Gastrocnemius medialis (tissue), 4 donors: ENCODE measurements around the gene KCNJ10. TPM values are rescaled to one million over a fixed set of nuclear protein-coding genes. Genes with fewer than 3 reads are reported as not detected.

Source experiments
- ATAC-seq, 2 donors: fragments of 150-250 bp; one replicate each; pipeline ENCODE4 v1.9.1; 2016
- DNase-seq, 2 donors: peaks; one replicate each; pipeline ENCODE4 v3.0.0-alpha.2; 2019
- H3K27ac ChIP-seq, 4 donors: fragments of 200-600 bp; sonication (generic); 1 replicate in 1 of 4; 2 replicates in 3 of 4; pipeline ENCODE4 v1.5.1; 2016 to 2018; ENCODE audit warnings: mild to moderate bottlenecking in 2 of 4, moderate library complexity in 1 of 4
- H3K27me3 ChIP-seq, 3 donors: fragments of 200-600 bp; sonication (generic) in 2 of 3; 1 replicate in 1 of 3; 2 replicates in 2 of 3; pipeline versions ENCODE4 v1.5.1 to v1.6.0; 2016 to 2019; ENCODE audit warnings: mild to moderate bottlenecking in 1 of 3, moderate library complexity in 1 of 3
- H3K36me3 ChIP-seq, 2 donors: fragments of 200-600 bp; sonication (generic) in 1 of 2; one replicate each; pipeline ENCODE4 v1.5.1; 2017 to 2018
- H3K4me1 ChIP-seq, 2 donors: fragments of 200-600 bp; sonication (generic) in 1 of 2; one replicate each; pipeline ENCODE4 v1.5.1; 2016 to 2017; ENCODE audit warnings: mild to moderate bottlenecking in 2 of 2
- H3K4me3 ChIP-seq, 4 donors: fragments of 200-600 bp; sonication (generic) in 3 of 4; 1 replicate in 1 of 4; 2 replicates in 3 of 4; pipeline ENCODE4 v1.5.1; 2016 to 2019; ENCODE audit warnings: mild to moderate bottlenecking in 2 of 4
- H3K9me3 ChIP-seq, 3 donors: fragments of 200-600 bp; sonication (generic) in 2 of 3; 1 replicate in 1 of 3; 2 replicates in 2 of 3; pipeline ENCODE4 v1.5.1; 2016 to 2019
- CTCF ChIP-seq, 5 experiments: fragments of 450-650 bp in 3 of 5; fragments of 200-600 bp in 2 of 5; sonication (generic) in 2 of 5; IDR thresholded peaks in 4 of 5; conservative IDR thresholded peaks in 1 of 5; 1 replicate in 4 of 5; 2 replicates in 1 of 5; pipeline ENCODE4 v1.5.1; 2016 to 2019; ENCODE audit warnings: antibody characterized with exemption in 5 of 5, mild to moderate bottlenecking in 3 of 5, moderate library complexity in 3 of 5
- POLR2A ChIP-seq, 2 donors: fragments of 450-650 bp; IDR thresholded peaks; one replicate each; pipeline ENCODE4 v1.6.1; 2017; ENCODE audit warnings: antibody characterized with exemption in 2 of 2, mild to moderate bottlenecking in 2 of 2, moderate library complexity in 2 of 2
- in situ Hi-C, 4 donors: fragments of 200-750 bp; cut with MboI; loops; one replicate each; pipeline versions ENCODE4 v1.15.0 to v1.8.0; 2017; ENCODE audit warnings: low sequenced_read_pairs in 4 of 4
- intact Hi-C: fragments of 100-400 bp; cut with DNase I; formaldehyde crosslinking; loops from one replicate; pipeline ENCODE4 v1.15.1; 2023; ENCODE audit warnings: low total_unique reads
- total RNA-seq, 4 donors: library from RNA; depleted of rRNA; stranded (reverse); fragments of >200 nt; gene quantifications; one replicate each; pipeline versions ENCODE4 v1.1.0 to v1.2.3, GENCODE V29; 2016

Gene KCNJ10
- total RNA-seq, 4 donors from 2014 or later = not detected

GRCh38 chr1:160062230-160062532 lies 7.8 kb downstream of the KCNJ10 start:
- Histone ChIP-seq H3K9me3 (no peaks in the 10 kb centered on the region), H3K4me1 (no peaks in the 10 kb centered on the region), H3K27me3 (no peaks in the 10 kb centered on the region), H3K4me3 (no peak overlapping the region), H3K27ac (no peak overlapping the region), H3K36me3 (no peaks in the 10 kb centered on the region)
- no peak for DNase-seq
- no peak for TF ChIP-seq POLR2A (IDR thresholded peaks at IDR 0.05)
- TF ChIP-seq CTCF (IDR thresholded peaks at IDR 0.05 in 4 of 5, conservative IDR thresholded peaks at IDR 0.05 in 1 of 5) = no peak
- intact Hi-C loops (no loop called here), in situ Hi-C loops (no loop called here)
- ATAC-seq = no peak

- no peak for TF ChIP-seq CTCF (IDR thresholded peaks at IDR 0.05 in 4 of 5, conservative IDR thresholded peaks at IDR 0.05 in 1 of 5)
- no peak for TF ChIP-seq POLR2A (IDR thresholded peaks at IDR 0.05)
- DNase-seq (no peak), ATAC-seq (no peak)
- Histone ChIP-seq H3K4me3 (no peak overlapping the region), H3K36me3 (no peaks in the 10 kb centered on the region), H3K27ac (no peak overlapping the region), H3K9me3 (no peaks in the 10 kb centered on the region), H3K27me3 (no peaks in the 10 kb centered on the region), H3K4me1 (no peaks in the 10 kb centered on the region)
- intact Hi-C loops (no loop called here), in situ Hi-C loops (no loop called here)
These were observed 8.4 kb downstream of the KCNJ10 start for GRCh38 chr1:160061369-160062229.

GRCh38 chr1:160058087-160058486 lies 11.9 kb downstream of the KCNJ10 start:
- no peaks in the 10 kb centered on the region for H3K36me3 ChIP-seq
- no peak for DNase-seq
- intact Hi-C loops (no loop called here), in situ Hi-C loops (no loop called here)
- H3K4me1 ChIP-seq = no peaks in the 10 kb centered on the region
- ATAC-seq = no peak
- H3K27me3 ChIP-seq = no peaks in the 10 kb centered on the region
- TF ChIP-seq POLR2A (IDR thresholded peaks at IDR 0.05) (no peak), CTCF (IDR thresholded peaks at IDR 0.05 in 4 of 5, conservative IDR thresholded peaks at IDR 0.05 in 1 of 5) (peak in 1 of 5 experiments; percentile 9)
- H3K9me3 ChIP-seq = no peaks in the 10 kb centered on the region
- H3K27ac ChIP-seq = no peak overlapping the region
- H3K4me3 ChIP-seq = no peak overlapping the region

- Histone ChIP-seq H3K27ac (no peak overlapping the region), H3K4me1 (no peaks in the 10 kb centered on the region), H3K4me3 (no peak overlapping the region), H3K27me3 (no peaks in the 10 kb centered on the region), H3K9me3 (no peaks in the 10 kb centered on the region), H3K36me3 (no peaks in the 10 kb centered on the region)
- no peak for ATAC-seq
- in situ Hi-C loops (no loop called here), intact Hi-C loops (no loop called here)
- TF ChIP-seq CTCF (IDR thresholded peaks at IDR 0.05 in 4 of 5, conservative IDR thresholded peaks at IDR 0.05 in 1 of 5) (no peak), POLR2A (IDR thresholded peaks at IDR 0.05) (no peak)
- DNase-seq = no peak
These were observed 13.3 kb downstream of the KCNJ10 start for GRCh38 chr1:160056648-160057169.
